AG08396 (cell line): ENCODE measurements around the gene B4GALT5.
"Not testable (repeated sequence)": the region's sequence is repeated elsewhere in the genome, so short reads cannot be mapped to it uniquely, and the experiment has no call there.

Source experiments
- DNase-seq: peaks from one replicate; pipeline ENCODE4 v3.0.0; 2012; ENCODE audit warnings: low spot score, mixed read lengths

The B4GALT5 gene

GRCh38 chr20:49713753-49714712 is at the start of gene B4GALT5:
TSS of gene B4GALT5 (minus strand) at chr20:49713878. CDS start at chr20:49713690, 188 bp downstream.
- peak; percentile 87 for DNase-seq

GRCh38 chr20:49762940-49763766 is 49.5 kb upstream of the B4GALT5 start:
- no peak for DNase-seq

- DNase-seq = not testable (repeated sequence)
These were observed 48.2 kb upstream of the B4GALT5 start for GRCh38 chr20:49761888-49762287.

- DNase-seq = no peak
These were observed 45.7 kb upstream of the B4GALT5 start for GRCh38 chr20:49759266-49759950.

GRCh38 chr20:49758781-49759180 is 45.1 kb upstream of the B4GALT5 start:
- DNase-seq = no peak

GRCh38 chr20:49757597-49757996 is 43.9 kb upstream of the B4GALT5 start:
- no peak for DNase-seq

- DNase-seq = no peak
These were observed 42.6 kb upstream of the B4GALT5 start for GRCh38 chr20:49756241-49756640.

- no peak for DNase-seq
These were observed 40.9 kb upstream of the B4GALT5 start for GRCh38 chr20:49754596-49754995.

- DNase-seq = no peak
These were observed 39.5 kb upstream of the B4GALT5 start for GRCh38 chr20:49753133-49753532.

- no peak for DNase-seq
These were observed 38.7 kb upstream of the B4GALT5 start for GRCh38 chr20:49752201-49752903.

GRCh38 chr20:49751397-49751736 is 37.7 kb upstream of the B4GALT5 start:
- no peak for DNase-seq

GRCh38 chr20:49750611-49751396 is 37.1 kb upstream of the B4GALT5 start:
- DNase-seq = no peak

GRCh38 chr20:49749625-49750024 is 35.9 kb upstream of the B4GALT5 start:
- no peak for DNase-seq

GRCh38 chr20:49748525-49748838 is 34.8 kb upstream of the B4GALT5 start:
- no peak for DNase-seq

GRCh38 chr20:49747707-49748524 is 34.2 kb upstream of the B4GALT5 start:
- peak; percentile 43 for DNase-seq

GRCh38 chr20:49742948-49743347 is 29.3 kb upstream of the B4GALT5 start:
- DNase-seq = no peak

- DNase-seq = no peak
These were observed 28.3 kb upstream of the B4GALT5 start for GRCh38 chr20:49741977-49742376.

- DNase-seq = no peak
These were observed 27.1 kb upstream of the B4GALT5 start for GRCh38 chr20:49740807-49741206.

- DNase-seq = no peak
These were observed 25.4 kb upstream of the B4GALT5 start for GRCh38 chr20:49739042-49739441.

GRCh38 chr20:49737260-49737659 is 23.6 kb upstream of the B4GALT5 start:
- no peak for DNase-seq
